Adipocyte (in vitro differentiated cells): ENCODE measurements around the gene PDE4D.
"Not testable (repeated sequence)": the region's sequence is repeated elsewhere in the genome, so short reads cannot be mapped to it uniquely, and the experiment has no call there.

Source experiments
- DNase-seq: peaks from one replicate; pipeline ENCODE4 v3.0.0-alpha.2; 2015; ENCODE audit warnings: low read depth
- H3K27me3 ChIP-seq: replicated peaks from 2 replicates; pipeline ENCODE4 v1.7.0; 2013; ENCODE audit warnings: mild to moderate bottlenecking, low read length, moderate library complexity; ENCODE audit not compliant: control insufficient read depth, insufficient read depth
- H3K36me3 ChIP-seq: 2 replicates; pipeline ENCODE4 v1.7.0; 2013; ENCODE audit warnings: low read length, mild to moderate bottlenecking, moderate library complexity; ENCODE audit not compliant: control insufficient read depth, insufficient read depth, severe bottlenecking
- H3K4me1 ChIP-seq: 2 replicates; pipeline ENCODE4 v1.7.0; 2013; ENCODE audit warnings: mild to moderate bottlenecking, low read length, moderate library complexity; ENCODE audit not compliant: control insufficient read depth, insufficient read depth
- H3K4me3 ChIP-seq: 2 replicates; pipeline ENCODE4 v1.7.0; 2013; ENCODE audit warnings: mild to moderate bottlenecking, low read length, moderate library complexity
- H3K9ac ChIP-seq: 2 replicates; pipeline ENCODE4 v1.7.0; 2013; ENCODE audit warnings: mild to moderate bottlenecking, low read length, moderate library complexity
- H3K9me3 ChIP-seq: 2 replicates; pipeline ENCODE4 v1.7.0; 2013; ENCODE audit warnings: mild to moderate bottlenecking, low read length, moderate library complexity; ENCODE audit not compliant: control insufficient read depth

Gene PDE4D

GRCh38 chr5:59755476-59755875, 138.1 kb downstream of the PDE4D start:
- DNase-seq = no peak

GRCh38 chr5:59753599-59753998, 139.9 kb downstream of the PDE4D start:
- DNase-seq = no peak
- Histone ChIP-seq H3K9ac (no peak overlapping the region), H3K4me3 (no peak overlapping the region), H3K9me3 (no peaks in the 10 kb centered on the region), H3K27me3 (no peaks in the 10 kb centered on the region), H3K4me1 (peaks cover 5% of the 10 kb centered on the region), H3K36me3 (no peaks in the 10 kb centered on the region)

More at GRCh38 chr5:59755476-59755875, 138.1 kb downstream of the PDE4D start:
- Histone ChIP-seq H3K36me3 (no peaks in the 10 kb centered on the region), H3K27me3 (no peaks in the 10 kb centered on the region), H3K9me3 (no peaks in the 10 kb centered on the region), H3K4me3 (no peak overlapping the region), H3K9ac (no peak overlapping the region), H3K4me1 (peaks cover 5% of the 10 kb centered on the region)

- Histone ChIP-seq H3K36me3 (no peaks in the 10 kb centered on the region), H3K4me3 (no peak overlapping the region), H3K9me3 (no peaks in the 10 kb centered on the region), H3K27me3 (no peaks in the 10 kb centered on the region), H3K9ac (no peak overlapping the region), H3K4me1 (peaks cover 17% of the 10 kb centered on the region)
- no peak for DNase-seq
These were observed 143.6 kb downstream of the PDE4D start for GRCh38 chr5:59749782-59750520.

GRCh38 chr5:59748036-59748663, 145.4 kb downstream of the PDE4D start:
- H3K27me3 ChIP-seq, H3K9me3 ChIP-seq, H3K9ac ChIP-seq, H3K4me3 ChIP-seq, DNase-seq, H3K36me3 ChIP-seq: not testable (repeated sequence)
- peaks cover 24% of the 10 kb centered on the region for H3K4me1 ChIP-seq

GRCh38 chr5:59746241-59746765, 147.2 kb downstream of the PDE4D start:
- Histone ChIP-seq H3K9ac (no peak overlapping the region), H3K9me3 (no peaks in the 10 kb centered on the region), H3K4me3 (no peak overlapping the region), H3K4me1 (peaks cover 23% of the 10 kb centered on the region), H3K27me3 (no peaks in the 10 kb centered on the region), H3K36me3 (no peaks in the 10 kb centered on the region)
- DNase-seq = peak; percentile 3

- H3K9ac ChIP-seq = peak overlapping the region; percentile 76
- H3K4me1 ChIP-seq = peaks cover 19% of the 10 kb centered on the region
- no peaks in the 10 kb centered on the region for H3K27me3 ChIP-seq
- DNase-seq = peak; percentile 12
- H3K36me3 ChIP-seq = no peaks in the 10 kb centered on the region
- no peaks in the 10 kb centered on the region for H3K9me3 ChIP-seq
- H3K4me3 ChIP-seq = peak overlapping the region; percentile 82
These were observed 148.1 kb downstream of the PDE4D start for GRCh38 chr5:59745415-59745863.

GRCh38 chr5:59744531-59744992, 149.0 kb downstream of the PDE4D start:
- H3K9ac ChIP-seq = no peak overlapping the region
- DNase-seq = no peak
- H3K9me3 ChIP-seq = no peaks in the 10 kb centered on the region
- no peaks in the 10 kb centered on the region for H3K36me3 ChIP-seq
- peak overlapping the region; percentile 82 for H3K4me3 ChIP-seq
- no peaks in the 10 kb centered on the region for H3K27me3 ChIP-seq
- peaks cover 19% of the 10 kb centered on the region for H3K4me1 ChIP-seq

- no peaks in the 10 kb centered on the region for H3K9me3 ChIP-seq
- peaks cover 19% of the 10 kb centered on the region for H3K4me1 ChIP-seq
- no peak for DNase-seq
- H3K4me3 ChIP-seq = no peak overlapping the region
- H3K36me3 ChIP-seq = no peaks in the 10 kb centered on the region
- H3K9ac ChIP-seq = no peak overlapping the region
- no peaks in the 10 kb centered on the region for H3K27me3 ChIP-seq
These were observed 151.9 kb downstream of the PDE4D start for GRCh38 chr5:59741599-59741998.

- Histone ChIP-seq H3K4me1 (peaks cover 2% of the 10 kb centered on the region), H3K4me3 (no peak overlapping the region), H3K27me3 (no peaks in the 10 kb centered on the region), H3K9me3 (no peaks in the 10 kb centered on the region), H3K36me3 (no peaks in the 10 kb centered on the region), H3K9ac (no peak overlapping the region)
- no peak for DNase-seq
These were observed 155.5 kb downstream of the PDE4D start for GRCh38 chr5:59738024-59738423.

GRCh38 chr5:59732806-59733205, 160.7 kb downstream of the PDE4D start:
- Histone ChIP-seq H3K9me3 (no peaks in the 10 kb centered on the region), H3K4me1 (peaks cover 8% of the 10 kb centered on the region), H3K27me3 (no peaks in the 10 kb centered on the region), H3K4me3 (no peak overlapping the region), H3K9ac (no peak overlapping the region), H3K36me3 (no peaks in the 10 kb centered on the region)
- DNase-seq = no peak

GRCh38 chr5:59732301-59732700, 161.2 kb downstream of the PDE4D start:
- no peak overlapping the region for H3K4me3 ChIP-seq
- H3K4me1 ChIP-seq = peaks cover 8% of the 10 kb centered on the region
- H3K36me3 ChIP-seq = no peaks in the 10 kb centered on the region
- no peak for DNase-seq
- H3K9ac ChIP-seq = no peak overlapping the region
- H3K9me3 ChIP-seq = no peaks in the 10 kb centered on the region
- H3K27me3 ChIP-seq = no peaks in the 10 kb centered on the region
